H1 (cell line): ENCODE measurements around the gene NBDY.

ENCODE experiments used
- CTCF ChIP-seq, 3 experiments: IDR thresholded peaks; 1 replicate in 2 of 3; 2 replicates in 1 of 3; pipeline versions ENCODE4 v1.5.1 to v1.6.1; 2011; ENCODE audit warnings: low read length in 3 of 3, mild to moderate bottlenecking in 3 of 3, inconsistent platforms in 2 of 3, low read depth in 1 of 3, moderate library complexity in 1 of 3; ENCODE audit not compliant: insufficient read depth in 1 of 3; ENCODE audit errors: control extremely low read depth in 1 of 3
- EZH2 ChIP-seq: fragments of 200-600 bp; sonication (generic); IDR thresholded peaks from 2 replicates; pipeline ENCODE4 v1.7.1; 2012; ENCODE audit warnings: low read depth, mild to moderate bottlenecking, moderate library complexity, low read length, inconsistent platforms; ENCODE audit not compliant: severe bottlenecking

DNA sequence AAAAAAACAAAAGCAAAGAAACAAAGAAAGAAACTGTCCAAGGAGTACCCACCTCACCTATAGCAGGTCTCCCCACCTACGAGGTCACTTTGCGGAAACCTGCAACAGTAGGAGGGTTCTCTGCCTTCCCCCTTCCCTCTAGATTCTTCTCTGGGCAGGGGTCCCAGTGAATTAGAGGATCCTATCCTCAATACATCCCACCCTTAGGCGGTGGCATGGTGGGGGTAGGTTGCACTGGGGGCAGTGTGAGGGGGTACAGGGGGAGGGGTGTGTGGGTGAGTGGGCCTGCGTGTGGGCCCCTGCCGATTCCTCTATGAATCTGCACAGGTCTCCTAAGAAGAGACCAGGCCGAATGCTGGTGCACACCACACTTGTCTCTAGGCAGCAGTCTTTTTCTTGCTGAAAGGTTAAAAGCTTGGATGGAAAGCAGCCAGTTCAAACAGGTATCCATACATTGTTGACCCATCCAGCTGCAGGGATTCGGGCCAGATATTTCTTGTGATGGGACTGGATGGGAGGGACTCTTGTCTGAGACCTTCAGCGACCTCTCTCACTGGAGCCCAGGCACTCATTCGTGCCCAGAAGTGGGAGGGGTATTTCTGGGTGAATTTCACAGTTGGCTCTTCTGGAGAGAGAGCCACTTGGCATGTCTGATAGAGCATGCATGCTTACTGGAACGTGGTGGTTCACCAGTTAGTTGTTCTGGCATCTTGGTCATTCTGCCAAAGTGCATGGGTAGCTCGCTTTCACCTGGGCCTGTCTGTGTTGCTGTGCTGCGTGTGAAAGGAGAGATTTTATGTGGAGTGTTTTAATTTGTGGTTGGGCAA is 65.6 kb downstream of the NBDY start:
- TF ChIP-seq CTCF (IDR thresholded peaks at IDR 0.05; ENCODE audit: control extremely low read depth in 1 of 3, insufficient read depth in 1 of 3, low read depth in 1 of 3, low read length in 3 of 3): no peak
- no peak for TF ChIP-seq EZH2
